Stimulated activated CD4-positive, alpha-beta T cell treated with anti-CD3 and anti-CD28 coated beads, Interleukin-15, amount 100 ng/mL, for 1 hour (primary cell): ENCODE measurements around the gene SCN3B.

Experiments used
- DNase-seq, 2 donors: peaks; one replicate each; pipeline ENCODE4 v3.0.0-alpha.2; 2020; ENCODE audit warnings: low read depth in 1 of 2, low spot score in 1 of 2

The SCN3B gene

GRCh38 chr11:123601136-123601535 lies 53.3 kb downstream of the SCN3B start:
- no peak for DNase-seq

- DNase-seq: no peak
Observed at GRCh38 chr11:123597859-123598258, 56.6 kb downstream of the SCN3B start.

- DNase-seq: no peak
Observed at GRCh38 chr11:123594921-123595320, 59.5 kb downstream of the SCN3B start.

GRCh38 chr11:123594188-123594901 lies 60.1 kb downstream of the SCN3B start:
- DNase-seq: no peak

- no peak for DNase-seq
Observed at GRCh38 chr11:123593570-123593969, 60.9 kb downstream of the SCN3B start.

GRCh38 chr11:123590296-123590912 lies 64.0 kb downstream of the SCN3B start:
- no peak for DNase-seq

GRCh38 chr11:123588864-123589262 lies 65.6 kb downstream of the SCN3B start:
- no peak for DNase-seq

GRCh38 chr11:123588117-123588863 lies 66.1 kb downstream of the SCN3B start:
- no peak for DNase-seq

- DNase-seq: no peak
Observed at GRCh38 chr11:123587559-123587958, 66.9 kb downstream of the SCN3B start.

- DNase-seq: no peak
Observed at GRCh38 chr11:123587044-123587443, 67.4 kb downstream of the SCN3B start.

- DNase-seq: no peak
Observed at GRCh38 chr11:123586568-123586967, 67.9 kb downstream of the SCN3B start.

- no peak for DNase-seq
Observed at GRCh38 chr11:123585706-123586105, 68.7 kb downstream of the SCN3B start.

GRCh38 chr11:123585206-123585605 lies 69.2 kb downstream of the SCN3B start:
- DNase-seq: no peak

- no peak for DNase-seq
Observed at GRCh38 chr11:123584737-123585136, 69.7 kb downstream of the SCN3B start.

- DNase-seq: no peak
Observed at GRCh38 chr11:123584186-123584585, 70.2 kb downstream of the SCN3B start.

GRCh38 chr11:123582992-123583504 lies 71.4 kb downstream of the SCN3B start:
- DNase-seq: no peak

GRCh38 chr11:123581651-123582399 lies 72.6 kb downstream of the SCN3B start:
- no peak for DNase-seq

GRCh38 chr11:123580557-123581275 lies 73.7 kb downstream of the SCN3B start:
- DNase-seq: peak; percentile 43 to 54

- DNase-seq: no peak
Observed at GRCh38 chr11:123580137-123580536, 74.3 kb downstream of the SCN3B start.

- no peak for DNase-seq
Observed at GRCh38 chr11:123579482-123579812, 75.0 kb downstream of the SCN3B start.
